AG20443 (cell line): Measurements from ENCODE around the gene SLIT3.

Source experiments
- DNase-seq: peaks from one replicate; pipeline ENCODE4 v3.0.0; 2012; ENCODE audit warnings: low spot score, mixed read lengths

SLIT3 gene

DNA sequence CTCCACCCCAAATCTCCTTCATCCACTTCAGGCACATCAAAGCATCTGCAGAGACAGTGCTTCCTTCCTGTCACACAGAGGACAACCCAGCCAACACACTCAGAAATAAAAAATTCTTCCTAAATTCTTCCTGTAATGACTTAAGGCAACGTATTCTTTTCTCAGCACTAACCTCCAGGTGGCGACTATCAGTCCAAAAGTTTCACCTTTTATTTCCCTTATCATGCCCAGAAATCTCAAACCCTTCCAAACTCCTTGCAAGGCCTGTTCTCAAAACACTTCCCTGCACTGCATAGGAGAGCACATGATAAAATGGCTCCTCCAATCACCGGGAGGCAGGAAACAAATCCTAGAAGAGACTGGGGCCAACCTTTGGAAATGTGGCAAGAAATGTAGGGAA lies 35.1 kb downstream of the SLIT3 start:
- no peak for DNase-seq

DNA sequence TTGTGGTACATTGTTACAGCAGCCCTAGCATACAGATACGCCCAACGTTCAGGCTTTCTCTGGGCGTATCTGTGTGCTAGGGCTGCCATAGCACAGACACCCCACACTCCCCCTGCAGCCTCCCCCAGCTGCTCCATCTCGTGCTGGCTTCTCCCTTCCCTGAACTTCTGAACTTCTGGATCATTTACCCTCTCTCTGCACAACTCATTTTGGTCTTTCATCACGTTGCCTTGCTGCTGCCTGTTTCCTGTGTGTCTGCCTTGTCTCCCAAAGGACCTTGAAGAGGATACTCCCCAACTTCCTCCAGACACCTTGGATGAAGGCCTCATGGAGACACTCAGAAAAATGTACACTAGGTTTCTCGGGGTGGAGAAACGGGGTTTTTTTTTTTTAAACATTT lies 37.3 kb downstream of the SLIT3 start:
- DNase-seq, result no peak

DNA sequence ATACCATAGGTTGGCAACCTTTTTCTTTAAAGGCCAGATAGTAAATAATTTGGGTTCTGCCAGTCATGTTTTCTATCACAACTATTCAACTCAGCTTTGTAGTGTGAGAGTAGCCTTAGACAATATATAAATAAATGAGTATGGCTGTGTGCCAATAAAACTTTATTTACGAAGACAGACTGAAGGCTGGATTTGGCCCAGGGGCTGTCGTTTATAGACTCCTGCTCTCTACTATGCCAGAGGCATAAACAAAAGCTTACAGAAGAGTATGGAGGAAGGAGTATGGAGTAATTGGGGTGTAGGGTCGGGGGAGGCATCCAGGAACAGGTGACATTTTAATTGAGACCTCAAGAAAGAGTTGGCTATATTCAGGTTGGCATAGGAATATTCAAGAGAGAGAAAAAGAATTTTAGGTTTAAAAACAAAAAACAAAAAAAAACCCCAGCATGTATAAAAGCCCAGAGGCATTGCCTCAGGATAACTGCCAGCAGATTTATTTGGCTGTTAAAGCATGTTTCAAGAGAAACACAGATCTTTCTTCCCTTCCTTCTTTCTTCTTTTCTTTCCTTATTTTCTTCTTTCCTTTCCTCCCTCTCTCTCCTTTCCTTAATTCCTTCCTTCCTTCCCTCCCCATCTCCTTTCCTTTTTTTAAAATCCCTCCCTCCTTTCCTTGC lies 39.9 kb downstream of the SLIT3 start:
- DNase-seq, result no peak

DNA sequence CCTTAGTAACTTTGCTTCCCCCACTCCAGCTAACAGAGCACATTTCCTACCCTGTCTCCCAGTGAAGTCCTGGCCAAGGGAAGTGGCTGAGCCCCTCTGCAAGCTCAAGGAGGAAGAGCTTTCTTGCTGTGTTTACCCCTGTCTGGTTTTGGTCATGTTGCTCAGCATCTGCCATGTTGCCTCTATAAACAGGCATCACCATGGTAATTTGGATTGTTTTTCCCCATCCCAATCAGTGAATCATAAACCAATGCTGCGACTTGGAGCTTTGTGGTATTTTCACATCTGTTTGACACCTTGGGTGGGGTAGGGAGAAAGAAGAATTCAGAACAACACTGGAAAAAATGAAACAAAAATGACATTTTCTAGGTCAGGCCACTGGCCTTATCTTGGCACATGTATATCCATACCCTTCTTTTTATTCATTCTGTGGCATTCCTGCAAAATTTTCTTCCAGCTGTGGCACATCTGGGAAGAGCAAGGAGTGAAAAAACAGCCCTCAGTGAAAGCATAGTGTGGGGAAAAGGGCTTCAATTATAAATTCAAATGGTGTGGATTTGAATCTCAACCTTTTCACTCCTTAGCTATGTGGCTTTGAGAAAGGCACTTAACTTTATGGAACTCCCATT lies 42.5 kb downstream of the SLIT3 start:
- DNase-seq, result peak; percentile 85

DNA sequence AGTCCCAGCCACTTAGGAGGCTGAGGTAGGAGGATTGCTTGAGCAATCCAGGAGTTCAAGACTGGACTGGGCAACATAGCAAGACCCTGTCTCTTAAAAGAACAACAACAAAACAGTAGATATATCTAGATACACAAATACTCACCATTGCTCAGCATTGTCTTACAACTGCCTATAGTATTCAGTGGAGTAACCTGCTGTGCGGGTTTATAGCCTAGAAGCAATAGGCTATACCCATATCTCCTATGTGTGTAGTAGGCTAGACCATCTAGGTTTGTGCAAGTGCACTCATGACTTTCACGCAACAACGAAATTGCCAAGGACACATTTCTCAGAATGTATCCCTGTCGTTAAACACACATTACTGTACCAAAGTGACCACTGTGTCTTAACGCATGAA lies 44.7 kb downstream of the SLIT3 start:
- no peak for DNase-seq

DNA sequence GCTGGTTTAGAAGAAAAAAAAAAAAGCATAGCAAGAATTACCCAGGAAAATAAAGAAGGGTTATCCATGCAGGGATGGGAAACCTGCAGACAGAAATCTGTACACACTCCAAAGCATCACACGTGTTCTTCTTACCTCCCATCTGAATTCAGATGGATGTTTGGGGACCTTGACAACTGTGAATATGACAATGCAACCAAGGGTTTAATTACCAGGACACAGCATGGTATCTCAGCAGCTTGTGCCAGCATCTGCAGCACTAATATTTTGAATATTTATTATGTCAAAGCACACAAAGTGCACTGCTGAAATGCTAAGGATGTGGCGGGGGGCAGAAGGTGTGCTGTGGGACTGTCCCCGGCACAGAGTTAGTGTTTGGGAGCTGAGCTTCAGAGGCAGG lies 47.9 kb downstream of the SLIT3 start:
- DNase-seq, result no peak

DNA sequence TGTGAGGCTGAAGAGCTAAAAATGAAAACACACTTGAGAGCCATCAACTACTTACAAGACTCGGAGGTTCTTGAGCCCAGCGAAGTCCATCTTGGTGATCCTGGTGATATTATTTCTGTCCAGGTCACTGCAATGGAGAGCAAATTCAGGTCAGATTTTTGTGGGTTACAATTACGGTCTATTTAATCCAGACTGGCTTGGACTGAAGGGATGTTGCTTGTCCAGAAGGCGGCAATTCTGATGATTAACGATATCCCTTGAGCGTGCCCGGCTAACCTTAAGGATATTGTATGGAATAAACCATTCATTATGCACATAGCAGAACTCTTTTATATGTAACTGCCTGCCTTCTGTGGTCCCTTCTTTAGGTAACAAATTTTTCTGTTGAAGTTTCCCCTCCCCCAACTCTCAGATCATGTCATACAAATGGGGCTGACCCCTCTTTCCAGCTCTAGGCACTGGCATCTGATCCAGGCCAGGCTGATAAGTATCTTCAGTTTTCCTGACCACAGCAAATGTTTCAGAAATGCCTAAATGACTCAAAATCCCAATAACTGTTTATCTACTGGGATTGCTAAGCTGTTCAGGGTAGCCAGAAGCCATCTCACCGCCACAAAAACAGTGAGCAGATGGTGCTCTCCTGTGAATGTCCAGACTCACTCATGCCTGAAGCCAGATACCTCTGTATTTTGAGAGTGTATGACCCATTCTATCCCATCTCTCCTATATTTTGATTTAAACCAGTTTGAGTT lies 49.4 kb downstream of the SLIT3 start:
- DNase-seq, result peak; percentile 37

DNA sequence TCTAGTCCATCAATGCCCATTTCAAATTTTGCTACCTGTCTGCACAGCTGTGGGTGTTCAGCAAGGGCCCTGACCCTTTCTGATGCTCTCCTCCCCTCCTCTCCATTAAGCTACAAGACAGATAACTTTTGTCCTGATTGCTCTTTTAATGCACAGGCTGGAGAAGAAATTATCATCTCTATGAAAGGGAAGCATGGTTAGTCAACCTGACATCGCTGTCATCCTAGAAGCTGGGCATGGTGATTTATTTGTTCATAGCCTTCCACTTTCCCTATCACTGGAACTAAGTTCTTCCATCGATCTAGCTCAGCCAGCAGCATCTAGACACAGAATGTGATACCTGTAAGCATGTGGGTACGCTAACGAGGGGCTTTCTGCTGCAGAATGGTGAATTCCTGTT lies 50.1 kb downstream of the SLIT3 start:
- no peak for DNase-seq

DNA sequence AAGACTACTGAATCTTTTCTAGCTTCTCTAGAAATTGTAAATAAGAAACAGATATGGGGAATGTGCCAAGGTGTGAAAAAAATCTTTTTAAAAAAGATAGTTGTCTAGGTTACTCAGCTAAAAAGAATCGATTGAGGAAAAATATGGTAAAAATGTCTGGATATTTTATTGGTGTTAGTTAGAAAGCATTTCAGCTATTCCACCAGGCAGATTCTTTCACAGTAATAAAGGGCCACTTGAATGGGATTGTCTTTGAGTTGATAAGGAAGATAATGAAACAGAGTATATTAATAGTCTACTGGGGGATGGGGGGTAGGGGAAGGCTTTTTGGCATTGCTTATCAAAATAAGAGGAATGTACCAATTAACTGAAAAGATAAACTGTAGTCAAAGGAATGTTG lies 51.9 kb downstream of the SLIT3 start:
- DNase-seq, result no peak

DNA sequence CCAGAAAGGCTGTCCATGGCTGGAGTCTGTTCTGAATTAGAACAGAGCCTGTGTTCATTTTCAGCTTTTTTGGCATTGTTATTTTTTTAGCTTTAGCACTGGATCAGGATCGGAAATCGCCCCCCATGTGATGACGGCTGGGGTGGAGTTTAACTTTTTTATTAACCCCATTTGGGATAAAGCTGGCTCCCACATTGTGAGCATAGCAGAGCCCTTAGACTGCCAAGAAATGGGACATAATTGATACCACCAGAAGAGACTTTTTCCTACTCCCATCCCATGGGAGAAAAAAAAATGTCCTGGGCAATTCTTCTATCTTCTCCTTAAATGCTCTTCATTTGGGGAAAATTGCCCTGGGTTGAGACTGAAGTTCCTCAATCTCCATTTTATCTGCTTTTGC lies 52.4 kb downstream of the SLIT3 start:
- peak; percentile 50 for DNase-seq

DNA sequence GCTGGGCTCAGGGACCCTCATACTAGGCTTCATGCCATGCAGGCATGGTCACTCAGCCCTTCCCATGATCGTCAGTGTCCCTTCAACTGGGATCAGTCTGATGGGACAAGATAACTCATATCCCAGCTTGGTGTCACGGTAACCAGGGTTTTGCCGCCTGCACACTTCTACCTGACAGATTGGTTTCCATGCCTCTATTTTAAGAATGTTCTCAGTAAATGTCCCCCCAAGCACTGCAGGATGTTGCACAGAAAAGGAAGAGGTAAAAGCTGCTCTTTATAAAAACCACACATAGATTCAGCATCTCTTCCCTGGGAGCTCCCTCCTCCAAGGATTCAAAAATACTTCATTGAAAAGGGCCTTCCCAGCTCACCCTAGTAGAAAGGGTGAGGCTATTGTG lies 56.1 kb downstream of the SLIT3 start:
- no peak for DNase-seq

DNA sequence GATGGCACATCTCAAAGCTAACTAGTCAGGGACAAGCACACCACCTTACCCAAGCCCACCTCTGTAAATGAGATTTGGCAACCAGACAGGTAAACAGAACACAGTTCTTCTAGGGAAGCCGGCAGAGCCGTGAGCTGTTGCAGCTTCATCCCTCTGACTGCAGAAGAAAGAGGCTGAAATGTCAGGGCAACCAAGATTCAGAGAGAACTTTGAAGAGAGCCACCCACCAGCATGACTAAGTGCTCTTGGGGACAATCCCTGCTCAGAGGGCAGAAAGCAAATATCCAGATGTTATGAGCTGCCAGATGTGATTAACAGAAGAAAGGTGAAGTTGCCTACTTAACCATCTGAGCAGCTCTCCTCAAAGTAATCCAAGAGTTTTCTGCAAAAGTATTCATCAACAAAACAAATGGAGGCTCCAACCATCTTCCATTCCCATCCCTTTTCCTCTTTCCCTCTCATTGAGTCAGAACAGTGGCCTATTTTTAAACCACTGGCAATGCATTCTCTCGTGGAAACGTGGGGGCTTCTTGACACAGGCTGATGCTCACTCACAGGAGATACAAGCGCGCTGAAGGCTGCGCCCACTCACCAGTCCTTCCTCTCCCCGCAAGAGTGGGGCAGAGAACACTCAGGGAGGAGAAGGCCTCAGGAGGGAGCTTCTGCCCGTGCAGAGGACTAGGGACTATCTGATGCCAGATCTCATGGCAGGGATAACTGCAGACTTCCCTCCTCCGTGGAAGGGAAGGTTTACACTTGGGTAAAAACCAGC lies 57.1 kb downstream of the SLIT3 start:
- DNase-seq, result no peak

DNA sequence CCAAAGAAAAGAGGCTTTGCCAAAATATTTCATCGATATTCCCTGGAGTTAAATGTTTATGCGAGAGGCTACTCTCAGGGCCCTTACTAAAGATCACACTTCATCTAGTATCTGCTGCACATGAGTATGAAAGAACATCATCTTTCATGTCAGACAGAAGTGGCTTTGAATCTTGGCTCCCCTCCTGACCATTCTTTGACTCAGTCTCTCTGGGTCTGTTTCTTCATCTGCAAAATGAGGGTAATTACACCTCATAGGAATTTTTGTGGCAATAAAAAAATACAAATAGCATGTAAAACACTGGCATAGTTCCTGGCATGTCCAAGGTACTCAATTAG lies 58.1 kb downstream of the SLIT3 start:
- DNase-seq, result no peak

DNA sequence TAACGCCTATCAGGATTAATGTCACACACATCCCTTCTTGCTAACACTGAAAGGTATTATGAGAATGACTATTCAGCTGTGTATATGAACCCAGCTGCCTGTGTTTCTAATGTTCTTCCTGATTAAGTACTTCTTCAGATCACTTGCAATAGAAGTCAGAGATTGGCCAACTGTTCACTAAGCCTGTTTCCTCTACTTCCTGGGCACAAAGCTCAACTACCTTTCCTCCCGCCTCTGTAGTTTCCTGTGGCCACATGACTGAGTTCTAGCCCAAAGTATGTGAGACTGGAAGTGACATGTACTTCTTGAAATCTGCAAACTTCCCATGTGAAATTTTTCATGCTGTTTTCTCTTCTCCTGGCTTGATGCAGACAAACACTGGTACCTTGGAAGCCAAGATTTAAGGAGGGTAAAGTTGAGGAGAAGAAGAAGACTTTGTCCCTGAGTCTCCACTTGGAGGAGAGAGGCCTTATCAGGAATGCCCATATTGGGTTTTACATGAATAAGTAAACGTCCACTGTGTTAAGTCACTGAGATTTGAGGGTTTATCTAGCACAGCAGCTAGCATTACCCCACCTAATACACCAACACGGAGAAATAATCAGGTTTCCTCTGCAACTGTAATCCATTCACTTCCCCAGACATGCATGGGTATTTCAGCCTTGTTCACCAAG lies 58.6 kb downstream of the SLIT3 start:
- no peak for DNase-seq

DNA sequence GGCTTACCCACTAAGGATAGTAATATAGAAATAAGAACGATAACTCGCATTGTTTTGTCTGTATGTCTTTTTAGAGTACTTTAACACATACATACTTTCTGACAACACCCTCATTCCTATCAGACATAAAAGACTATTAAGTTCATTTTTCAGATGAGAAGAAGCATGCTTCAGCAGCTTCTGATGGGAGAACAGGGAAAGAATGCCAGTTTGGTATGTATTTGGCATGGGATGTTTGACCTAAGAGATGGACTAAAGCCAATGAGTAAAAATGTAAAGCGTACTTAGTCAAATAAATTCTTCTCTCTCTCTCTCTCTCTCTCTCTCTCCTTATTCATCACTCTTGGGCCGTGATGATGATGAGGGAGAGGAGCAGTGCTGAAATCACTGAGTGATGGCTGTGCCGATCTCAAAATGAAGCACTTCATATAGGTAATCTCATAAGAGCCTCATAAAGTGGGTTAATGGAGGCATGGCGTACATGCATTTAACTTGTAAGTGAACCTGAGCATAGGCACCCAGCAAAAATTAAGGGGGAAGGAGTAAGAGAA lies 71.5 kb downstream of the SLIT3 start:
- no peak for DNase-seq

DNA sequence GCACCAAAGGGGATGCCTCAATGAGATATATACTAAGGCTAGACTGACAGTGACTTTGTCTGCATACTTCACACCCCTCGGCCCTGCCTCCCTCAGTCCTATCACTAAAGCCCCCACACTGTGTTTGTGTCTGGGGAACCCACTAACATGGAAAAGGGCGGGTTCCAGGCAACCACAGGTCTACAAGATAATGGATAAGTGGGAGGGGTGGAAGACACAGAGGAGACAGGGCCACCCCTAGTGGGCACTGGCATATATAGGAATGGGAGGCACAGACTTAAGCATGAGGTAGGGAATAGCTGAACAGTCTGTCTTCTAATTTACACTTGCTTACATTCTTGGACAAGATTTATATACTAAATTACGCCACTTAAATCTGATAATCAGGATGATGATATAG lies 74.0 kb downstream of the SLIT3 start:
- DNase-seq, result no peak

DNA sequence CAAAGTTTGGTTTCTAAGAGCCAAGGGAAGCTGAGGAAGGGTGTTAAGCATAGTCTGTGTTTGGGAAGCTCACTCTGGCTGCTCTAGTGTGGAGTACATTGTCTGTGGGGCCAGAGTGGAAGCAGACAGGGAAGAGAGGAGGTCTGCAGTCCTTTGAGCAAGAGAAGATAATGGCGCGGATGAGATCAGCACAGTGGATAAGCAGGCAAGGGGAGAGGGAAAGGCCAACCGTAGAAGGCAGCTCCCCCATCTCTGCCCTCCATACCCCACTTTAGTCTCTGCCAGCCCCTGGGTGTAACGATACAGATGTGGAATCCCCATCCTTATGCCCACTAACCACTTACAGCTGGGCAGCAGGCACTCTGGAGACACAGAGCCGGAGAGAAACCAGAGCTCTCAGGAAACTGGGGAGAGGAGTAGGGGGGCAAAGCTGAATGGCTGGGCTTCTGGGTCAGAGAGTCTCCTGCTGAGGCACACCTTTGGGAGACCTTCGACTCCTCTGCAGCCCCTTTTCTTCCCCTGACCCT lies 75.0 kb downstream of the SLIT3 start:
- DNase-seq, result no peak

DNA sequence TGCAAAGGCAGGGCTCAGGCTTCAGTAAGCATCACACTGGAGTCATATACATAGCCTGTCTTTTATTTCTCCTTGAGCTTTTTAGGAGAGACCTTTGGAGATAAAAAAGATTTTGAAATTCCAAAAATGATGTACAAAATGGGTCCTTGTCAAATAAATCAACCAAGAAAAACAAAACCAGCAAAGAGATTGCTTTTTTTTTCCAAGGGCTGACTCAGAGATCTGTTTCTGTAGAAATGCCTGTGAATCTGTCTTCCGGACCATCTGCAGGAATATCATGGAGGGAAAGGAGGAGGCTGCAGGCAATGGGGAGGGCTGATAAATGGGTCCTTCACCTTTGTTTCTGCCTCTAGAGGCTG lies 77.4 kb downstream of the SLIT3 start:
- peak; percentile 50 for DNase-seq

DNA sequence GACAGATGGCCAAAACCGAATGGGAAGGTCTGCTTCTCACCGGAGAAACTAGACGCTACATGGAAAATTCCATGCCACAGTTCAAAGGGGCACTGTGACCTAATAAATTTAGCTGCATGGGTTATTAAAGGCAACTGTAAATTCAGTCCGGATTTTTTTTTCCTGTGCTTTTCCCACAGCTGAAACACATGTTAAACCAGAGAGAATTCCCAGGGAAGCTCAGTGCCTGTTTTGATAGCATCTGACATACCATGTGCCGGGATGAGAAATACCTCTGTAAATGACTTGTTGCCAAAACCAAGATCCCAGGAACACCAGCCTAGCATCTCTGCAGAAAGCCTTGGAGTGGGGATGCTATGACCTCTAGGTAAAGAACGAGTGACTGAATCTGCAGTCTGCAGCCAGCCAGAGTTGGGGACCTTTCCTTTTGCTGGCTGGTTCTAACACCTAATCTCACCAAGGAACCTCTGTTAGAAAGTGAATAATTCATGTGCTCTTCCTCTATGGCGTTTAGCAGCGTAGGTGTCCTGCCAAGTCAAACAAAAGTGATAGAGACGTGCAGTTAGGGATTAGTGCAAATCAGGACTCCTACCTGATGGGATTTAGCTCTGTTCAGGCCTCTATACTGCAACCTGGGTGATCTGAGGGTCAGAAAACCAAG lies 77.9 kb downstream of the SLIT3 start:
- DNase-seq, result no peak

DNA sequence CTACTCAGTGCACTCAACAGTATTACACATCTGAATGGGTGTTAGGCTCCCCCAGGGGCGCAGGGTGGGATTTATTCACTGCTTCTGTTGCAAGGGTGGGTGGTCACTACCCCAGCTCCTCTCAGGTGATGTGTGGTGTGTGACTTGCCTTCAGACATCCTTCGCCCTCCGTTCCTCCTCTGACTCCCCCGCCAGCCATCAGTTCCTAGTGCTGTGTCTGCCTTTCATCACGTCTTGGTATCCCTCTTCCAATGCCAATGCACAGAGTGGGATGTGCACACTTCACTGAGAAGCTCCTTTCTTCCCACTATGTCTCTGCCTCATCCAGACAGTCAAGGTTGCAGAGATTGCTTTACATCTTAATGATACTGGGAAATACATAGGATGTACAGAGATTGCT lies 79.4 kb downstream of the SLIT3 start:
- DNase-seq, result no peak

DNA sequence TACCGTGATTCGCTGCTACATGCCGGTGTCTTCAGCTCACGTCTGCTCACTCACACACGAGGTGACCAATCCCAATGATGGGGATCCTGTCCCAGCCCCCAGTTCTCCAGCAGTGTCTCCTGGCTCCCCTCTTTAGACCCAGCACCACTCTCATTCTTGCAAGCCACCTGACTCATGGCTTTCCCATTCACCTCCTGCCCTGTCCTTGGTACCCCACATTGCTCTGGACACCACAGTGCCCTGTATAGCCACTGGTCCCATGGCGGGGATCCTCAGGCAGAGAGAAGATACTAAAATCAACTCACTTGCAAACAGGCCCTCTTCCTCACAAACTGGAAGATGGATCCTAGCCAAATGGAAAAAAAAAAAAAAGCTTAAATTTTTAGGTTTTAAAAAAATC lies 81.0 kb downstream of the SLIT3 start:
- no peak for DNase-seq
